GM12878 (cell line): ENCODE measurements around the gene TCL1B. TPM values are rescaled to one million over a fixed set of nuclear protein-coding genes. Genes with fewer than 3 reads are reported as not detected.
A peak's percentile ranks its signal among the peaks of the same experiment; 100 is the strongest.

Experiments used
- ATAC-seq: fragments of 200-7000 bp; cut with Tn5 transposase; 3 replicates; pipeline ENCODE4 v1.9.1; 2020; ENCODE audit warnings: mild to moderate bottlenecking, moderate library complexity
- BruUV-seq: library from RNA; stranded (reverse); fragments of 400-500 nt; replicated peaks from 2 replicates; lab custom pipeline; 2021; lab: Mats Ljungman, UMichigan
- CTCF ChIA-PET: fragments of 300-600 bp; sonication (Branson Sonifier 250); formaldehyde crosslinking; extraction: SDS; loops from one replicate; lab custom pipeline; 2021; ENCODE audit warnings: inconsistent platforms; lab: Yijun Ruan, JAX
- POLR2A ChIA-PET: fragments of 350-600 bp; formaldehyde crosslinking; extraction: SDS; loops from one replicate; lab custom pipeline; 2021; ENCODE audit warnings: inconsistent platforms; lab: Charles Lee
- RAD21 ChIA-PET: fragments of 300-600 bp; sonication (Branson Sonifier 250); formaldehyde crosslinking; loops from one replicate; lab custom pipeline; 2023; ENCODE audit warnings: antibody characterized with exemption; ENCODE audit not compliant: unreplicated experiment; lab: Charles Lee
- SMC1A ChIA-PET: fragments of 300-600 bp; sonication (Branson Sonifier 250); formaldehyde crosslinking; loops from one replicate; lab custom pipeline; 2023; ENCODE audit not compliant: unreplicated experiment, uncharacterized antibody; lab: Charles Lee
- DNase-seq: peaks from one replicate; pipeline ENCODE4 v3.0.0-alpha.2; 2011; ENCODE audit warnings: low read depth, low spot score
- FAIRE-seq: peaks from 3 replicates; lab custom pipeline; 2011; peaks lifted over from hg19 to GRCh38; lab: Jason Lieb, UNC
- H2AFZ ChIP-seq: 2 replicates; pipeline ENCODE4 v1.6.0; 2011; ENCODE audit warnings: low read depth, low read length, control low read depth; ENCODE audit not compliant: control insufficient read depth
- H3K27ac ChIP-seq: 2 replicates; pipeline ENCODE4 v1.5.1; 2011; ENCODE audit warnings: control low read depth; ENCODE audit not compliant: control insufficient read depth, insufficient read depth
- H3K27me3 ChIP-seq, 2 experiments: replicated peaks in 1 of 2; 2 replicates each; pipeline versions ENCODE4 v1.6.0 to v1.6.1; 2011; ENCODE audit warnings: low read length in 1 of 2; ENCODE audit not compliant: control insufficient read depth in 2 of 2, insufficient read depth in 2 of 2
- H3K36me3 ChIP-seq, 2 experiments: 2 replicates each; pipeline ENCODE4 v1.5.1; 2011; ENCODE audit warnings: low read length in 1 of 2; ENCODE audit not compliant: control insufficient read depth in 2 of 2, insufficient read depth in 2 of 2
- H3K4me1 ChIP-seq: 2 replicates; pipeline ENCODE4 v1.6.1; 2011; ENCODE audit warnings: mild to moderate bottlenecking, low read length, moderate library complexity, mixed read lengths; ENCODE audit not compliant: control insufficient read depth, insufficient read depth
- H3K4me2 ChIP-seq: 2 replicates; pipeline ENCODE4 v1.6.0; 2011; ENCODE audit warnings: control low read depth; ENCODE audit not compliant: control insufficient read depth, insufficient read depth
- H3K4me3 ChIP-seq: fragments of 200-600 bp; sonication (generic); 2 replicates; pipeline ENCODE4 v1.5.1; 2016
- H3K79me2 ChIP-seq: 2 replicates; pipeline ENCODE4 v1.6.0; 2011; ENCODE audit warnings: low read length; ENCODE audit not compliant: control insufficient read depth, insufficient read depth
- H3K9ac ChIP-seq: 2 replicates; pipeline ENCODE4 v1.8.0; 2011; ENCODE audit warnings: low read length, control low read depth, mixed read lengths; ENCODE audit not compliant: control insufficient read depth, insufficient read depth
- H3K9me3 ChIP-seq: replicated peaks from 3 replicates; pipeline ENCODE4 v1.5.1; 2011; ENCODE audit warnings: mild to moderate bottlenecking, low read length; ENCODE audit not compliant: control insufficient read depth, insufficient read depth
- H4K20me1 ChIP-seq: 2 replicates; pipeline ENCODE4 v1.6.0; 2011; ENCODE audit not compliant: control insufficient read depth, insufficient read depth
- ATF7 ChIP-seq: fragments of 450-650 bp; IDR thresholded peaks from 2 replicates; pipeline ENCODE4 v1.6.1; 2016; ENCODE audit warnings: low read depth, mild to moderate bottlenecking
- BCL3 ChIP-seq: IDR thresholded peaks from 2 replicates; pipeline ENCODE4 v1.6.1; 2011; ENCODE audit warnings: borderline replicate concordance, low read depth, mild to moderate bottlenecking, moderate library complexity, low read length; ENCODE audit not compliant: insufficient read depth, poor library complexity, severe bottlenecking
- IRF5 ChIP-seq: fragments of 450-650 bp; IDR thresholded peaks from 2 replicates; pipeline ENCODE4 v1.6.1; 2017; ENCODE audit warnings: borderline replicate concordance
- JUND ChIP-seq: IDR thresholded peaks from 2 replicates; pipeline ENCODE4 v1.6.1; 2012; ENCODE audit warnings: low read depth, mild to moderate bottlenecking, low read length, improper control_type of control experiment, moderate library complexity
- KAT2A ChIP-seq: conservative IDR thresholded peaks from 2 replicates; pipeline ENCODE4 v1.6.1; 2011; ENCODE audit warnings: low read depth, low read length; ENCODE audit not compliant: control insufficient read depth
- RAD21 ChIP-seq: IDR thresholded peaks from 2 replicates; pipeline ENCODE4 v1.6.1; 2011; ENCODE audit warnings: mild to moderate bottlenecking, low read depth, low read length, moderate library complexity; ENCODE audit not compliant: insufficient read depth
- RUNX3 ChIP-seq: IDR thresholded peaks from 2 replicates; pipeline ENCODE4 v1.6.1; 2012; ENCODE audit warnings: low read length, inconsistent platforms
- SPI1 ChIP-seq: IDR thresholded peaks from 2 replicates; pipeline ENCODE4 v1.6.1; 2011; ENCODE audit warnings: low read depth, mild to moderate bottlenecking, low read length, moderate library complexity, borderline replicate concordance; ENCODE audit not compliant: insufficient read depth
- SREBF2 ChIP-seq: IDR thresholded peaks from 2 replicates; pipeline ENCODE4 v1.6.1; 2012; ENCODE audit warnings: mild to moderate bottlenecking, low read length
- TARDBP ChIP-seq: IDR thresholded peaks from 2 replicates; pipeline ENCODE4 v1.6.1; 2016; ENCODE audit warnings: borderline replicate concordance
- TCF12 ChIP-seq: IDR thresholded peaks from 2 replicates; pipeline ENCODE4 v1.6.1; 2011; ENCODE audit warnings: low read depth, mild to moderate bottlenecking, low read length
- TCF3 ChIP-seq: IDR thresholded peaks from 2 replicates; pipeline ENCODE4 v1.6.1; 2012; ENCODE audit warnings: low read depth, mild to moderate bottlenecking, low read length, borderline replicate concordance; ENCODE audit not compliant: insufficient read depth
- ZSCAN29 ChIP-seq: fragments of 450-650 bp; IDR thresholded peaks from 2 replicates; pipeline ENCODE4 v1.6.1; 2017; ENCODE audit warnings: mild to moderate bottlenecking, moderate library complexity
- WGBS: methylation state at CpG from one replicate; pipeline ENCODE4 v1.1.6; 2016; ENCODE audit warnings: low lambda C conversion rate; ENCODE audit not compliant: insufficient replicate concordance, insufficient coverage; ENCODE audit errors: missing lambda C conversion rate; 5-methylcytosine and 5-hydroxymethylcytosine counted together
- in situ Hi-C: fragments of 300-500 bp; cut with MboI; formaldehyde crosslinking; loops from 9 replicates; pipeline ENCODE4 v1.14.3; 2018; ENCODE audit warnings: mixed read lengths
- intact Hi-C: fragments of 100-400 bp; cut with micrococcal nuclease; formaldehyde crosslinking; loops from one replicate; pipeline ENCODE4 v1.14.2; 2022; ENCODE audit not compliant: unreplicated experiment
- polyA plus RNA-seq, 11 experiments: library from polyadenylated mRNA; depleted of rRNA in 4 of 11; unstranded in 6 of 11; stranded (reverse) in 5 of 11; fragments of >200 nt; fragmentation: Nextera tagmentation in 4 of 11; fragmentation: Illumina TruSeq in 1 of 11; extraction: Ambion mirVana in 4 of 11; extraction: Trizol in 1 of 11; gene quantifications; 1 replicate in 1 of 11; 2 replicates in 10 of 11; pipeline versions ENCODE4 v1.2.1 to v1.2.3, GENCODE V29; 2011 to 2016; ENCODE audit warnings: inconsistent platforms in 2 of 11, missing spikeins in 2 of 11, low read depth in 1 of 11
- total RNA-seq, 4 experiments: library from RNA; depleted of rRNA in 3 of 4; stranded (reverse); fragments of >200 nt in 3 of 4; fragmentation: Illumina TruSeq in 1 of 4; extraction: Trizol in 1 of 4; gene quantifications; 2 replicates each; pipeline versions ENCODE4 v1.2.1 to v1.2.3, GENCODE V29; 2013 to 2021
- TF ChIP-seq, protein P1 (sequence below): fragments of 450-650 bp; IDR thresholded peaks from 2 replicates; pipeline ENCODE4 v1.6.1; 2017; ENCODE audit warnings: mild to moderate bottlenecking

TCL1B gene
- total and polyA plus RNA-seq, 10 of the 15 experiments (the other 5 are each of a cell fraction or from before 2014, with no cell fraction given): 0.10 to 0.18 (median 0.13) TPM; not detected in 6

GRCh38 chr14:95730126-95730525, 43.9 kb downstream of the TCL1B start:
- no peaks in the 10 kb centered on the region for H3K9me3 ChIP-seq
- ChIA-PET SMC1A (interaction anchor here (1.2 kb wide), 1 partner anchor 68 kb away, joined by 3 read pairs; no protein-coding TSS in a partner anchor), CTCF (interaction anchor here (1.0 kb wide), 1 partner anchor 12 kb away, joined by 3 read pairs; no protein-coding TSS in a partner anchor), POLR2A (no interaction called here), RAD21 (interaction anchor here (0.7 kb wide), 1 partner anchor 100 kb away, joined by 3 read pairs; no protein-coding TSS in a partner anchor)
- H3K36me3 ChIP-seq: no peaks in the 10 kb centered on the region
- no peak overlapping the region for H2AFZ ChIP-seq
- in situ Hi-C loops (no loop called here), intact Hi-C loops (no loop called here)
- no peak overlapping the region for H3K4me3 ChIP-seq
- no peaks in the 10 kb centered on the region for H3K27me3 ChIP-seq
- no peak overlapping the region for H3K4me2 ChIP-seq
- DNase-seq: no peak
- H3K27ac ChIP-seq: 0 out of 2 replicates have a peak overlapping the region, but pooled peaks have one; percentile 7
- no peak for ATAC-seq
- H4K20me1 ChIP-seq: no peaks in the 10 kb centered on the region
- WGBS: 22% methylated on average over 5 of the region's 5 CpGs
- no peak overlapping the region for H3K9ac ChIP-seq
- no TSS peak for BruUV-seq
- TF ChIP-seq SPI1 (no peak), KAT2A (no peak), JUND (no peak), TARDBP (no peak), ZSCAN29 (no peak), ATF7 (no peak), RUNX3 (peak; percentile 30; the same call in 1 of the 2 replicates), TCF3 (no peak)
- TF ChIP-seq, all 136 proteins: peak for 1
- Histone ChIP-seq H3K4me1 (peaks cover 43% of the 10 kb centered on the region), H3K79me2 (no peaks in the 10 kb centered on the region)
- FAIRE-seq: no peak

DNA sequence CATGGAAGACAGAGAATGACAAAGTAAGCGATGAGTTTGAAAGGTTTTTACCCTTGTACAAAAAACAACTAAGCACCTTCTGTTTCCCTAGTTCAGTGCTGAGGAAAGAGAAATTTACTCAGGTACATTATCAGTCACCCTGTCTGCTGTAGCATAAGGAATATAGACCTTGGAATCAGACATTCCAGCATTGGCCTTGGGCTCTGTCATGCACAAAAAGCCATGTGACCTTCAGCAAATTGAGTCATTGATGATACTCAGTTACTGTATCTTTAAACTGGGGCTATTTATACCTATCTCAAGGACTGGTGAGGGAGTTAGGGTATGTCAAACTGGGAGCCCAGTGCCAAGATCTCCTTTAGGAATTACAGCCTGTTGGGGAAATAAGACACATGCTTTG, 47.0 kb downstream of the TCL1B start:
- H4K20me1 ChIP-seq: no peaks in the 10 kb centered on the region
- no peaks in the 10 kb centered on the region for H3K9me3 ChIP-seq
- ChIA-PET SMC1A (no interaction called here), POLR2A (no interaction called here), CTCF (no interaction called here), RAD21 (no interaction called here)
- WGBS: 94% methylated on average over 1 of the region's 1 CpG
- H3K4me2 ChIP-seq: no peak overlapping the region
- H2AFZ ChIP-seq: no peak overlapping the region
- intact Hi-C loops: no loop called here
- in situ Hi-C loops: no loop called here
- H3K9ac ChIP-seq: no peak overlapping the region
- DNase-seq: no peak
- H3K27ac ChIP-seq: no peak overlapping the region
- H3K4me3 ChIP-seq: no peak overlapping the region
- peaks cover 16% of the 10 kb centered on the region for H3K4me1 ChIP-seq
- FAIRE-seq: no peak
- no peaks in the 10 kb centered on the region for H3K36me3 ChIP-seq
- no peaks in the 10 kb centered on the region for H3K79me2 ChIP-seq
- no peaks in the 10 kb centered on the region for H3K27me3 ChIP-seq
- ATAC-seq: no peak
- no TSS peak for BruUV-seq
- no peak for TF ChIP-seq TCF12
- TF ChIP-seq SREBF2: no peak
- TF ChIP-seq BCL3: no peak
- no peak for TF ChIP-seq KAT2A
- TF ChIP-seq, protein P1, sequence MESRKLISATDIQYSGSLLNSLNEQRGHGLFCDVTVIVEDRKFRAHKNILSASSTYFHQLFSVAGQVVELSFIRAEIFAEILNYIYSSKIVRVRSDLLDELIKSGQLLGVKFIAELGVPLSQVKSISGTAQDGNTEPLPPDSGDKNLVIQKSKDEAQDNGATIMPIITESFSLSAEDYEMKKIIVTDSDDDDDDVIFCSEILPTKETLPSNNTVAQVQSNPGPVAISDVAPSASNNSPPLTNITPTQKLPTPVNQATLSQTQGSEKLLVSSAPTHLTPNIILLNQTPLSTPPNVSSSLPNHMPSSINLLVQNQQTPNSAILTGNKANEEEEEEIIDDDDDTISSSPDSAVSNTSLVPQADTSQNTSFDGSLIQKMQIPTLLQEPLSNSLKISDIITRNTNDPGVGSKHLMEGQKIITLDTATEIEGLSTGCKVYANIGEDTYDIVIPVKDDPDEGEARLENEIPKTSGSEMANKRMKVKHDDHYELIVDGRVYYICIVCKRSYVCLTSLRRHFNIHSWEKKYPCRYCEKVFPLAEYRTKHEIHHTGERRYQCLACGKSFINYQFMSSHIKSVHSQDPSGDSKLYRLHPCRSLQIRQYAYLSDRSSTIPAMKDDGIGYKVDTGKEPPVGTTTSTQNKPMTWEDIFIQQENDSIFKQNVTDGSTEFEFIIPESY: no peak
- no peak for TF ChIP-seq RAD21
- TF ChIP-seq IRF5: no peak
